Muscle layer of colon (tissue), 2 donors: ENCODE results near the gene ME1.

ENCODE experiments used
- H3K27ac ChIP-seq: one replicate; pipeline ENCODE4 v1.7.0; 2013; ENCODE audit warnings: low read depth, mild to moderate bottlenecking, low read length, moderate library complexity
- H3K27me3 ChIP-seq, 2 donors: one replicate each; pipeline ENCODE4 v1.7.0; 2013; ENCODE audit warnings: low read length in 2 of 2, mild to moderate bottlenecking in 2 of 2; ENCODE audit not compliant: insufficient read depth in 2 of 2, control insufficient read depth in 1 of 2
- H3K36me3 ChIP-seq: one replicate; pipeline ENCODE4 v1.7.0; 2013; ENCODE audit warnings: mild to moderate bottlenecking, low read length; ENCODE audit not compliant: insufficient read depth
- H3K4me1 ChIP-seq: one replicate; pipeline ENCODE4 v1.7.0; 2013; ENCODE audit warnings: mild to moderate bottlenecking, low read length; ENCODE audit not compliant: insufficient read depth
- H3K4me3 ChIP-seq, 2 donors: one replicate each; pipeline ENCODE4 v1.7.0; 2013; ENCODE audit warnings: low read length in 2 of 2, low read depth in 1 of 2, mild to moderate bottlenecking in 1 of 2, moderate library complexity in 1 of 2
- H3K9ac ChIP-seq: one replicate; pipeline ENCODE4 v1.7.0; 2013; ENCODE audit warnings: low read length
- H3K9me3 ChIP-seq: one replicate; pipeline ENCODE4 v1.7.0; 2013; ENCODE audit warnings: mild to moderate bottlenecking, low read length
- donor health status: abdominal sarcoma.
- donor health status: Adenocarcinoma of cecum.

The ME1 gene

GRCh38 chr6:83252719-83253118 lies 178.1 kb downstream of the ME1 start:
- no peaks in the 10 kb centered on the region for H3K36me3 ChIP-seq

GRCh38 chr6:83250235-83250634 lies 180.6 kb downstream of the ME1 start:
- Histone ChIP-seq H3K9me3 (no peaks in the 10 kb centered on the region), H3K36me3 (no peaks in the 10 kb centered on the region), H3K4me3 (no peak overlapping the region)

More at GRCh38 chr6:83252719-83253118, 178.1 kb downstream of the ME1 start:
- Histone ChIP-seq H3K9me3 (no peaks in the 10 kb centered on the region), H3K27me3 (no peaks in the 10 kb centered on the region), H3K4me1 (no peaks in the 10 kb centered on the region), H3K27ac (no peak overlapping the region), H3K9ac (no peak overlapping the region), H3K4me3 (no peak overlapping the region)

GRCh38 chr6:83247471-83247870 lies 183.4 kb downstream of the ME1 start:
- Histone ChIP-seq H3K4me3 (no peak overlapping the region), H3K27ac (no peak overlapping the region), H3K36me3 (no peaks in the 10 kb centered on the region), H3K27me3 (no peaks in the 10 kb centered on the region), H3K9me3 (no peaks in the 10 kb centered on the region), H3K9ac (no peak overlapping the region), H3K4me1 (no peaks in the 10 kb centered on the region)

More at GRCh38 chr6:83250235-83250634, 180.6 kb downstream of the ME1 start:
- Histone ChIP-seq H3K4me1 (no peaks in the 10 kb centered on the region), H3K27me3 (no peaks in the 10 kb centered on the region), H3K9ac (no peak overlapping the region), H3K27ac (no peak overlapping the region)

GRCh38 chr6:83231146-83231545 lies 199.7 kb downstream of the ME1 start:
- Histone ChIP-seq H3K36me3 (no peaks in the 10 kb centered on the region), H3K4me1 (no peaks in the 10 kb centered on the region), H3K27me3 (no peaks in the 10 kb centered on the region), H3K9ac (no peak overlapping the region), H3K27ac (no peak overlapping the region), H3K4me3 (no peak overlapping the region), H3K9me3 (no peaks in the 10 kb centered on the region)

GRCh38 chr6:83226517-83226916 lies 204.3 kb downstream of the ME1 start:
- H3K27me3 ChIP-seq, result no peaks in the 10 kb centered on the region
- no peak overlapping the region for H3K4me3 ChIP-seq
- no peak overlapping the region for H3K27ac ChIP-seq
- H3K9ac ChIP-seq, result no peak overlapping the region
- no peaks in the 10 kb centered on the region for H3K36me3 ChIP-seq
- no peaks in the 10 kb centered on the region for H3K4me1 ChIP-seq
- H3K9me3 ChIP-seq, result no peaks in the 10 kb centered on the region

- H3K36me3 ChIP-seq, result no peaks in the 10 kb centered on the region
- no peak overlapping the region for H3K27ac ChIP-seq
- no peaks in the 10 kb centered on the region for H3K27me3 ChIP-seq
- no peak overlapping the region for H3K4me3 ChIP-seq
- no peak overlapping the region for H3K9ac ChIP-seq
- no peaks in the 10 kb centered on the region for H3K9me3 ChIP-seq
- H3K4me1 ChIP-seq, result no peaks in the 10 kb centered on the region
These were observed 208.9 kb downstream of the ME1 start for GRCh38 chr6:83221889-83222479.

- no peaks in the 10 kb centered on the region for H3K4me1 ChIP-seq
- H3K36me3 ChIP-seq, result no peaks in the 10 kb centered on the region
- no peak overlapping the region for H3K4me3 ChIP-seq
- H3K27me3 ChIP-seq, result no peaks in the 10 kb centered on the region
- H3K27ac ChIP-seq, result no peak overlapping the region
- H3K9ac ChIP-seq, result no peak overlapping the region
- no peaks in the 10 kb centered on the region for H3K9me3 ChIP-seq
These were observed 209.6 kb downstream of the ME1 start for GRCh38 chr6:83221276-83221675.

GRCh38 chr6:83220121-83220520 lies 210.7 kb downstream of the ME1 start:
- H3K4me1 ChIP-seq, result no peaks in the 10 kb centered on the region

GRCh38 chr6:83218646-83219045 lies 212.2 kb downstream of the ME1 start:
- Histone ChIP-seq H3K9me3 (no peaks in the 10 kb centered on the region), H3K4me3 (no peak overlapping the region), H3K27ac (no peak overlapping the region), H3K4me1 (no peaks in the 10 kb centered on the region), H3K36me3 (no peaks in the 10 kb centered on the region), H3K9ac (no peak overlapping the region), H3K27me3 (no peaks in the 10 kb centered on the region)

More at GRCh38 chr6:83220121-83220520, 210.7 kb downstream of the ME1 start:
- H3K27me3 ChIP-seq, result no peaks in the 10 kb centered on the region
- H3K36me3 ChIP-seq, result no peaks in the 10 kb centered on the region
- no peak overlapping the region for H3K27ac ChIP-seq
- no peak overlapping the region for H3K4me3 ChIP-seq
- no peak overlapping the region for H3K9ac ChIP-seq
- no peaks in the 10 kb centered on the region for H3K9me3 ChIP-seq

- Histone ChIP-seq H3K27ac (no peak overlapping the region), H3K4me3 (no peak overlapping the region), H3K9ac (no peak overlapping the region)
These were observed 214.0 kb downstream of the ME1 start for GRCh38 chr6:83216806-83217205.

GRCh38 chr6:83215131-83216047 lies 215.5 kb downstream of the ME1 start:
- Histone ChIP-seq H3K4me1 (no peaks in the 10 kb centered on the region), H3K36me3 (no peaks in the 10 kb centered on the region), H3K27me3 (no peaks in the 10 kb centered on the region), H3K9me3 (no peaks in the 10 kb centered on the region), H3K27ac (no peak overlapping the region), H3K4me3 (no peak overlapping the region), H3K9ac (no peak overlapping the region)

More at GRCh38 chr6:83216806-83217205, 214.0 kb downstream of the ME1 start:
- Histone ChIP-seq H3K27me3 (no peaks in the 10 kb centered on the region), H3K36me3 (no peaks in the 10 kb centered on the region), H3K9me3 (no peaks in the 10 kb centered on the region), H3K4me1 (no peaks in the 10 kb centered on the region)
